HG03520 (cell line): ENCODE measurements around the gene CEP350.

Experiments used
- ATAC-seq: cut with Tn5 transposase; IDR thresholded peaks from one replicate; pipeline ENCODE4 v1.9.1; 2021; ENCODE audit warnings: mild to moderate bottlenecking, moderate library complexity; ENCODE audit not compliant: unreplicated experiment

The CEP350 gene

DNA sequence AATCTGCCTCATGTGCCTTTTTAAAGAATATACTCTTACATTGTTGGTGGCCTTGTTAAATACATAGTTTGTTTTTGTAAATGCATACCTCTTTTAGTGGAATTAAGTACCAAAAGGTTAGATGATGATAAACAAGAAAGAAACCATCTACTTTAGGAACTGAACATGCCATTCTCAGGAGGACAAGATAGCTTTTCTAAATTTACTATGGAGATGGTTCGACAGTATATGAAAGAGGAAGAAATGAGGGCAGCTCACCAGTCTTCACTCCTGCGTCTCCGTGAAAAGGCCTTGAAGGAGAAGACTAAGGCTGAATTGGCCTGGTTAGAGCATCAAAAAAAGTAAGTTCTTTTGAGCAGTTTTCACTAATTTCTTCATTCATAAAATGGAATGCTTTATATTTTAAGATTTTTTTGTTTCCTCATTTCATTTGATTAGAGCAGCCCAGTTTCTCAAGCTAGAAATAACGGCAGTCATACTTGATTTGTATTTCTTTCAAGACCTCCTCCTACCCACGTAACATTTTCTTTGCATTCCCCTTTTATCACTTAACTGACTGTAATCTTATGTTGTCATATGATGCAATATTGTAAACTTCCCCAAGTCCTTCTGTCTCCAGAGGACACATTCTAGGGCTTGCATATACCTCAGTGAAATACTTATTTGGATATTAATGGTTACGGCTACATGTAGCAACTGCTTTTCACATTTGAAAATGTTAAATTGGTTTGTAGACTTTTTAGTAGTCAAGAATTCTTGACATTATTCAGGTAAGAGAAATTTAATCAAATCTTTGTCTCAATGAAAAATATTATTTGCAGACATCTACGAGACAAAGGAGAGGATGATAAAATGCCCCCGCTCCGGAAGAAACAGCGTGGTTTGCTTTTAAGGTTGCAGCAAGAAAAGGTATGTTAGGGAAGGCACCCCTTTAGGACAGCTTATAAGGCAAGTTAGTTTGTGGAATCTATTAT lies 99.3 kb downstream of the CEP350 start:
- ATAC-seq = no peak

DNA sequence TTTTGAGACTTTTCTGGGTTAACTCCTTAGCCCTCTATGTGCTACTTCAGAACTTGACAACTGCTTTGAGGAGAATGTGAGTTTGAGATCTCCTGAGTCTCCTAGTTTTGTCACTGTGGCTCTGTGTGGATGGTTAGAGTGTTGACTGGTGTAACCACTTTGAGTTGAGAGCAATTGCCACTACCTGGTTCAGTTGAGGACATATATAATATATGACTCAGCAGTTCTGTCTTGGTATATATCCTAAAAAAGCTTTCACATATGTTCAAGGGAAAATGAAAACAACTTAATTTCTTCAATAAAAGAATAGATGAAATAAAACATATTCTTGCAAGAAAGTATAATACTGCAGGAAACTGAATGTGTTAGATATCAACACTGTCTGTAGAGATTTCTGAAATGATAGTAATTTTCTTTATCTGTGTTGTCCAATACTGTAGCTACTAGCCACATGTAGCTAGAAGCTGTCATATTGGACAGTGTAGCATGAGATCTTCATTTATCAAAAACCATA lies 103.3 kb downstream of the CEP350 start:
- ATAC-seq = no peak

GRCh38 chr1:180061019-180061418 lies 106.4 kb downstream of the CEP350 start:
- ATAC-seq = no peak

DNA sequence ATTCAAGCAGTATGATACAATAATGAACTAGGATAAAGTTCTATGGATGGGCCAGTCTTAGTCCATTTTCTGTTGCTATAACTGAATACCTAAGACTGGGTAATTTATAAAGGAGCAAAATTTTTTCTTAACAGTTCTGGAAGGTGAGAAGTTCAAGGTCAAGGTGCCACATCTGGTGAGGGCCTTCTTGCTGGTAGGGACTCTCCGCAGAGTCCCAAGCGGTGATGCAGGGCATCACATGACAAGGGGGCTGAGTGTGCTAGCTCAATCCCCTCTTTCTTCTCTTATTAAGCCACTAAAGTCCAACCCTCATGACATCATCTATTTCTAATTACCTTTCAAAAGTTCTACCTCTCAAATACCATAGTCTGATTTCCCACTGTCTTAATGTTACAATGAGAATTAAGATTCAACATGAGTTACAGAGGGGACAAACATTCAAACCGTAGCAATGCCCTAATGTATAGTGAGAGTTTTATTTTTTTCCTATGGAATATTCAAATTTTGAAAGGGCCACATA lies 107.9 kb downstream of the CEP350 start:
- ATAC-seq = no peak

- no peak for ATAC-seq
Observed at GRCh38 chr1:180065408-180065807, 110.8 kb downstream of the CEP350 start.

- ATAC-seq = no peak
Observed at GRCh38 chr1:180066150-180066549, 111.5 kb downstream of the CEP350 start.

- no peak for ATAC-seq
Observed at GRCh38 chr1:180070286-180070685, 115.7 kb downstream of the CEP350 start.

- ATAC-seq = no peak
Observed at GRCh38 chr1:180071759-180072158, 117.1 kb downstream of the CEP350 start.

DNA sequence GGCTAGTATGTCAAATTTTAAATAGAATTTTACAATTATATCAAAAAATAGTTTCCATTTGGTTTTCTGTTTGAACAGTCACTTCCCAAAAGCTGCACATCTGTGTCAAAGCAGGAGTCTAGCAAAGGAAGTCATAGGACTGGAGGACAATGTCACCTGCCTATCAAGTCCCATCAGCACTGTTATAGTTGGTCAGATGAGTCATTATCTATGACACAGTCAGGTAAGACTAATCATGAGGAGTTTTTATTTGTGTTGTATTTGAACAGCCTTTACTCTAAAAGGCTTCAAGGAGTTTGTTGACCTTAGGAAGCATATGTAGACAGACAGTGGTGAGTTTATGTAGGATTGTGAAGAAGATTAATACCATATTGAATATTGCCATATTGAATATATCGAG lies 125.8 kb downstream of the CEP350 start:
- ATAC-seq = no peak

- ATAC-seq = no peak
Observed at GRCh38 chr1:180081474-180081873, 126.9 kb downstream of the CEP350 start.

DNA sequence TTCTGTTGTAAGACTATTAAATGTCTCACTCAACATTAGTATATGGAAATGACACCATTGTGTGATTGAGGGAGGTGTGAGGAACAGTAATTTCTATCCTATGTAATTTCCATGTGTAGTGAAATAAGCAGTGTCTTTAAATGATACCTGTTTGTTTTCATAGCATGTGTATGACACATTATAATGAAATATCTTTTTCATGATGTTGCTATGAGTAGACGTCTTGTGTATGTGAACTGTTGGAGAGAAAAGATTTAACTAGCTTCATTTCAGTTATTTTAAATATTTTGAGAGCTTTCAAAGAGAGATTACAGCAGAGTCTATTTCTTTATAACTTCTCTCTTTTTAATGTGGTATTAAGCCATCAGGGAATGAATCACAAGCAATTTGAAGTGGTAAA lies 128.6 kb downstream of the CEP350 start:
- no peak for ATAC-seq

- ATAC-seq = no peak
Observed at GRCh38 chr1:180084867-180085266, 130.3 kb downstream of the CEP350 start.

DNA sequence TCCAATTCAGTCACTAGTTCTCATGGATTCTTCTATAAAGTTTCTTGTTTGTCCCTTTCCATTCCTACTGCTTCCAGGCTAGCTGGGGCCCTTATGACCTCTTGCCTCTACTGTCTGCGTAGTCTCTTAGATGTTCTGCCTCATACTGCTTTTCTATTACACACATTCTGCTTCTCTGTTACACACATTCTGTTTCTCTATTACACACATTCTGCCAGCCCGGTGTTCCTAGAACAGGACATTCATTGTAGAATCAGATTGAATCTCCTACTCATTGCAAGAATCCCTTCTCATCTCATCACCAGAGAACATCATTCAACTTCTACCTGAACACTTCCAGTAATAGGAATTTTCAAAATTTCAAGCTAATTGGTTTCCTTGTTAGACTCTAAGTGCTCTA lies 130.7 kb downstream of the CEP350 start:
- no peak for ATAC-seq

GRCh38 chr1:180092931-180093650 lies 138.5 kb downstream of the CEP350 start:
- no peak for ATAC-seq

GRCh38 chr1:180094705-180095295 lies 140.2 kb downstream of the CEP350 start:
- ATAC-seq = no peak

DNA sequence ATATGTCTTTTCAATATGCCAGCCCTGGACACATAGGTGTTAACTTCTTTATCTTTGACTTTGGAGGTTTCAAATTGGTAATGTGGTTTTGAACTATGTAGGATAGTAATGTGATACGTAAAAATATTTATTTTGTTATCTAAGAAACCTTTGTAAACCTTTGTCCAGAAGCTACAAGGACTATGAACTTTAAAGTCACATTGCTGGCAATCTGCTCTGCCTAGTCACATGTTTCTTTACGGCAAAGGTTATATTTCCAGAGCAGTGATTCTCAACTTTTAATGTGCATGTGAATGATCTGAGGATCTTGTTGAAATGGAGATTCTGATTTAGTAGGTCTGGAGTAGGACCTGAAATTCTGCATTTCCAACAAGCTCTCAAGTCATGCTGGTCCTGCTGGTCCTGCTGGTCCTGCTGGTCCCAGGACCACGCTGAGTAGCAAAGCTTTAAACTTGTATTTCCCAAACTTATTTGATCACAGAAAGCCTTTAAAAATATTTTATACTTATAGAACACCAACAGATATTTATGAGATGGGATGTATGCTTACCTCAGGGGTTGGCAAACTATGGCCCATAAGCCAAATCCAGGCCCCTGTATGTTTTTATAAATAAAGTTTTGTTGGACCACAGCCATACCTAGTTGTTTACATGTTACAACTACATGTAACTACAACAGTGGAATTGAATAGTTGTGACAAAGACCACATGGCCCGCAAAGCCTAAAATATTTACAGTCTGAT lies 142.1 kb downstream of the CEP350 start:
- ATAC-seq = no peak

- no peak for ATAC-seq
Observed at GRCh38 chr1:180097326-180097605, 142.7 kb downstream of the CEP350 start.

GRCh38 chr1:180101411-180101810 lies 146.8 kb downstream of the CEP350 start:
- ATAC-seq = no peak

DNA sequence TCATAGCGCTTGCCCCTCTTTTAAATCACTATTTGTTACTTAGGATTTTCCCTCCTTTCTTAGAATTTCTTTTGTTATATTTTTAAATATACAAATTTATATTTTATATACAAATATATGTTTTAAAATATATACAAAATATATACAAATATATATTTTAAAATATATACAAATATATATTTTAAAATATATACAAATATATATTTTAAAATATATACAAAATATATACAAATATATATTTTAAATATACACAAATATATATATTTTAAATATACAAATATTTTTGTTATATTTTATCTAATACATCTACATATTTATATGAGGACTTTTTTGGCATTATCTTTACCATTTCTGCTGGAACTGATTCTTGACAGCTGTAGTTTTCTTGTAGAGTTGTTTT lies 149.2 kb downstream of the CEP350 start:
- ATAC-seq = no peak

- ATAC-seq = no peak
Observed at GRCh38 chr1:180112091-180112490, 157.5 kb downstream of the CEP350 start.
